ENCODE results near the gene STIMATE. TPM values are rescaled to one million over a fixed set of nuclear protein-coding genes. Genes with fewer than 3 reads are reported as not detected.

Gene STIMATE
- total and polyA plus RNA-seq, 4 donors = 14.0 to 24.4 (median 20.9) TPM

GRCh38 chr3:52857864-52858263, 39.5 kb downstream of the STIMATE start:
- Histone ChIP-seq H3K9me3 (ENCODE audit: control insufficient read depth in 4 of 4, low read length in 3 of 4) (no peaks in the 10 kb centered on the region), H3K27me3 (ENCODE audit: control insufficient read depth in 4 of 4, insufficient read depth in 4 of 4, low read length in 3 of 4) (no peaks in the 10 kb centered on the region), H3K27ac (ENCODE audit: low read depth in 1 of 2, low read length in 2 of 2) (no peak overlapping the region), H3K4me3 (ENCODE audit: low read depth in 1 of 3, low read length in 3 of 3) (no peak overlapping the region), H3K4me1 (ENCODE audit: control insufficient read depth in 4 of 4, insufficient read depth in 4 of 4, low read length in 3 of 4) (no peaks in the 10 kb centered on the region), H3K36me3 (ENCODE audit: control insufficient read depth in 4 of 4, insufficient read depth in 3 of 4, low read depth in 1 of 4, low read length in 3 of 4) (peaks cover 0 to 9% (median 0%) of the 10 kb centered on the region in 4 donors), H3K9ac (ENCODE audit: low read depth in 1 of 2, low read length in 2 of 2) (no peak overlapping the region)
- 96% methylated on average over 5 of the region's 5 CpGs for WGBS
- TF ChIP-seq HNF4A (conservative IDR thresholded peaks at IDR 0.05) (no peak), YY1 (IDR thresholded peaks at IDR 0.05) (no peak), TAF1 (conservative IDR thresholded peaks at IDR 0.05) (no peak), RXRA (IDR thresholded peaks at IDR 0.05) (no peak), SP1 (IDR thresholded peaks at IDR 0.05) (no peak), NR2F2 (IDR thresholded peaks at IDR 0.05) (no peak), FOXA2 (IDR thresholded peaks at IDR 0.05) (no peak), RAD21 (IDR thresholded peaks at IDR 0.05) (no peak), HNF4G (IDR thresholded peaks at IDR 0.05) (no peak), JUND (IDR thresholded peaks at IDR 0.05) (no peak)
- TF ChIP-seq, protein P1, sequence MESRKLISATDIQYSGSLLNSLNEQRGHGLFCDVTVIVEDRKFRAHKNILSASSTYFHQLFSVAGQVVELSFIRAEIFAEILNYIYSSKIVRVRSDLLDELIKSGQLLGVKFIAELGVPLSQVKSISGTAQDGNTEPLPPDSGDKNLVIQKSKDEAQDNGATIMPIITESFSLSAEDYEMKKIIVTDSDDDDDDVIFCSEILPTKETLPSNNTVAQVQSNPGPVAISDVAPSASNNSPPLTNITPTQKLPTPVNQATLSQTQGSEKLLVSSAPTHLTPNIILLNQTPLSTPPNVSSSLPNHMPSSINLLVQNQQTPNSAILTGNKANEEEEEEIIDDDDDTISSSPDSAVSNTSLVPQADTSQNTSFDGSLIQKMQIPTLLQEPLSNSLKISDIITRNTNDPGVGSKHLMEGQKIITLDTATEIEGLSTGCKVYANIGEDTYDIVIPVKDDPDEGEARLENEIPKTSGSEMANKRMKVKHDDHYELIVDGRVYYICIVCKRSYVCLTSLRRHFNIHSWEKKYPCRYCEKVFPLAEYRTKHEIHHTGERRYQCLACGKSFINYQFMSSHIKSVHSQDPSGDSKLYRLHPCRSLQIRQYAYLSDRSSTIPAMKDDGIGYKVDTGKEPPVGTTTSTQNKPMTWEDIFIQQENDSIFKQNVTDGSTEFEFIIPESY (IDR thresholded peaks at IDR 0.05) = no peak
- TF ChIP-seq, protein P2, sequence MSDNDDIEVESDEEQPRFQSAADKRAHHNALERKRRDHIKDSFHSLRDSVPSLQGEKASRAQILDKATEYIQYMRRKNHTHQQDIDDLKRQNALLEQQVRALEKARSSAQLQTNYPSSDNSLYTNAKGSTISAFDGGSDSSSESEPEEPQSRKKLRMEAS (IDR thresholded peaks at IDR 0.05) = no peak
- TF ChIP-seq, protein P3, sequence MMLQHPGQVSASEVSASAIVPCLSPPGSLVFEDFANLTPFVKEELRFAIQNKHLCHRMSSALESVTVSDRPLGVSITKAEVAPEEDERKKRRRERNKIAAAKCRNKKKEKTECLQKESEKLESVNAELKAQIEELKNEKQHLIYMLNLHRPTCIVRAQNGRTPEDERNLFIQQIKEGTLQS (IDR thresholded peaks at IDR 0.05) = no peak
- no peak for DNase-seq (ENCODE audit: low spot score)

GRCh38 chr3:52857133-52857532, 40.2 kb downstream of the STIMATE start:
- Histone ChIP-seq H3K4me1 (ENCODE audit: control insufficient read depth in 4 of 4, insufficient read depth in 4 of 4, low read length in 3 of 4) (no peaks in the 10 kb centered on the region), H3K27me3 (ENCODE audit: control insufficient read depth in 4 of 4, insufficient read depth in 4 of 4, low read length in 3 of 4) (no peaks in the 10 kb centered on the region), H3K4me3 (ENCODE audit: low read depth in 1 of 3, low read length in 3 of 3) (no peak overlapping the region), H3K9ac (ENCODE audit: low read depth in 1 of 2, low read length in 2 of 2) (no peak overlapping the region), H3K27ac (ENCODE audit: low read depth in 1 of 2, low read length in 2 of 2) (no peak overlapping the region), H3K36me3 (ENCODE audit: control insufficient read depth in 4 of 4, insufficient read depth in 3 of 4, low read depth in 1 of 4, low read length in 3 of 4) (peaks cover 0 to 14% (median 0%) of the 10 kb centered on the region in 4 donors), H3K9me3 (ENCODE audit: control insufficient read depth in 4 of 4, low read length in 3 of 4) (no peaks in the 10 kb centered on the region)
- 94% methylated on average over 3 of the region's 3 CpGs for WGBS
- DNase-seq (ENCODE audit: low spot score) = no peak
- TF ChIP-seq, protein P1 (IDR thresholded peaks at IDR 0.05) = no peak
- TF ChIP-seq HNF4A (conservative IDR thresholded peaks at IDR 0.05) = no peak
- no peak for TF ChIP-seq TAF1 (conservative IDR thresholded peaks at IDR 0.05)
- no peak for TF ChIP-seq NR2F2 (IDR thresholded peaks at IDR 0.05)
- TF ChIP-seq YY1 (IDR thresholded peaks at IDR 0.05) = no peak
- no peak for TF ChIP-seq FOXA2 (IDR thresholded peaks at IDR 0.05)
- no peak for TF ChIP-seq RAD21 (IDR thresholded peaks at IDR 0.05)
- TF ChIP-seq HNF4G (IDR thresholded peaks at IDR 0.05) = no peak
- no peak for TF ChIP-seq FOXA1 (IDR thresholded peaks at IDR 0.05)
- TF ChIP-seq, protein P2 (IDR thresholded peaks at IDR 0.05) = no peak
- no peak for TF ChIP-seq RXRA (IDR thresholded peaks at IDR 0.05)
- TF ChIP-seq GABPA (IDR thresholded peaks at IDR 0.05 in 1 of 2, conservative IDR thresholded peaks at IDR 0.05 in 1 of 2) = no peak
- TF ChIP-seq, protein P4, sequence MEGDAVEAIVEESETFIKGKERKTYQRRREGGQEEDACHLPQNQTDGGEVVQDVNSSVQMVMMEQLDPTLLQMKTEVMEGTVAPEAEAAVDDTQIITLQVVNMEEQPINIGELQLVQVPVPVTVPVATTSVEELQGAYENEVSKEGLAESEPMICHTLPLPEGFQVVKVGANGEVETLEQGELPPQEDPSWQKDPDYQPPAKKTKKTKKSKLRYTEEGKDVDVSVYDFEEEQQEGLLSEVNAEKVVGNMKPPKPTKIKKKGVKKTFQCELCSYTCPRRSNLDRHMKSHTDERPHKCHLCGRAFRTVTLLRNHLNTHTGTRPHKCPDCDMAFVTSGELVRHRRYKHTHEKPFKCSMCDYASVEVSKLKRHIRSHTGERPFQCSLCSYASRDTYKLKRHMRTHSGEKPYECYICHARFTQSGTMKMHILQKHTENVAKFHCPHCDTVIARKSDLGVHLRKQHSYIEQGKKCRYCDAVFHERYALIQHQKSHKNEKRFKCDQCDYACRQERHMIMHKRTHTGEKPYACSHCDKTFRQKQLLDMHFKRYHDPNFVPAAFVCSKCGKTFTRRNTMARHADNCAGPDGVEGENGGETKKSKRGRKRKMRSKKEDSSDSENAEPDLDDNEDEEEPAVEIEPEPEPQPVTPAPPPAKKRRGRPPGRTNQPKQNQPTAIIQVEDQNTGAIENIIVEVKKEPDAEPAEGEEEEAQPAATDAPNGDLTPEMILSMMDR (IDR thresholded peaks at IDR 0.05; ENCODE audit: low read depth, low read length, missing input control) = no peak
